Ishikawa (cell line): ENCODE results near the gene PPIP5K2.

Experiments
- CEBPB ChIP-seq: IDR thresholded peaks from 2 replicates; pipeline ENCODE4 v1.6.1; 2012
- CREB1 ChIP-seq: IDR thresholded peaks from 2 replicates; pipeline ENCODE4 v1.6.1; 2012; ENCODE audit warnings: low read depth
- EGR1 ChIP-seq: IDR thresholded peaks from 2 replicates; pipeline ENCODE4 v1.6.1; 2012
- EP300 ChIP-seq: IDR thresholded peaks from 2 replicates; pipeline ENCODE4 v1.6.1; 2012; ENCODE audit warnings: borderline replicate concordance
- FOXM1 ChIP-seq: IDR thresholded peaks from 2 replicates; pipeline ENCODE4 v1.6.1; 2012; ENCODE audit warnings: low read depth, borderline replicate concordance
- NFIC ChIP-seq: IDR thresholded peaks from 2 replicates; pipeline ENCODE4 v1.6.1; 2012
- RAD21 ChIP-seq: IDR thresholded peaks from 2 replicates; pipeline ENCODE4 v1.6.1; 2012; ENCODE audit warnings: low read depth
- TAF1 ChIP-seq: IDR thresholded peaks from 2 replicates; pipeline ENCODE4 v1.6.1; 2012; ENCODE audit warnings: low read depth, mild to moderate bottlenecking
- TCF12 ChIP-seq: IDR thresholded peaks from 2 replicates; pipeline ENCODE4 v1.6.1; 2012; ENCODE audit warnings: low read depth
- TEAD4 ChIP-seq: IDR thresholded peaks from 2 replicates; pipeline ENCODE4 v1.6.1; 2012
- YY1 ChIP-seq: IDR thresholded peaks from 2 replicates; pipeline ENCODE4 v1.6.1; 2012; ENCODE audit warnings: low read depth
- ZBTB7A ChIP-seq: IDR thresholded peaks from 2 replicates; pipeline ENCODE4 v1.6.1; 2012; ENCODE audit warnings: low read depth
- TF ChIP-seq, protein P1 (sequence below): IDR thresholded peaks from 2 replicates; pipeline ENCODE4 v1.6.1; 2012
- TF ChIP-seq, protein P2 (sequence below): IDR thresholded peaks from 2 replicates; pipeline ENCODE4 v1.6.1; 2012; ENCODE audit warnings: low read depth, mild to moderate bottlenecking
- TF ChIP-seq, protein P3 (sequence below): IDR thresholded peaks from 2 replicates; pipeline ENCODE4 v1.6.1; 2012

The PPIP5K2 gene

DNA sequence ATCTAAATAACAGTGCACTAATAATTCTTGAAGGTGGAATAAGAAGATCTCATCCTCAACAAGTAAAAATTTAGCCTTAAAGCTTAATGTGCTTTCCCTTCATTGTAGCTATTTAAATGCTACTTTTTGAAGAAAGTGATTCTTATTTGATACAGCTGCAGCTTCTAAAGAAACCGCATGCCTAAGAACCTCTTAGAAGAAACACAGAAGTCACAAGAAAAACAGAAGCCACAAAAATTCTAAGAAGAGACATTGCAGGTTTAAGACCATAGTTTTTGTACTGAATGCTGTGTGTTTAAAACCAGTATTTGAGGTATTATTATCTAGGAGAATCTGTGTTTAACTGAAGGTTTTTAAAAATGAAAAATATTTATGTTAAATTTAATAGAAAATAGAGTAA, 68.3 kb downstream of the PPIP5K2 start:
- TF ChIP-seq, protein P1, sequence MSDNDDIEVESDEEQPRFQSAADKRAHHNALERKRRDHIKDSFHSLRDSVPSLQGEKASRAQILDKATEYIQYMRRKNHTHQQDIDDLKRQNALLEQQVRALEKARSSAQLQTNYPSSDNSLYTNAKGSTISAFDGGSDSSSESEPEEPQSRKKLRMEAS, result no peak

DNA sequence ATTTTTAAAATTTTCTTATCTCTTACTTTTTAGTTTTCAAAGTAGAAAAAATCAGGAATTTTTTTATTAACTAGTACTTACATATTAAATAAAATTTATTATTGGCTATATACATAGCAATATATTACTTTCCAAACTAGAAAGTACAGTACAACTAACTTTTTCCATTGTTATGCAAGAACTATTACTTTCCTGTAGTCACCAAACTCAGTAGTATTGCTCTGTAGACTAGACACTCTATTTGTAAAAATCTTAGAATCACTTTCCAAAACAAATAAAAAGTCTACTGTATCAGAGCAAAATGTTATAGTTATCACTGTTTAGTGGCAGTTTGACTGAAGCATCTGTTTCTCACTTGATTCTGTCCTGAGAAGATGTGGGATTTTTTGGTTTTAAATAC, 83.1 kb downstream of the PPIP5K2 start:
- TF ChIP-seq NFIC, result no peak
- no peak for TF ChIP-seq EGR1
- TF ChIP-seq CREB1, result no peak
- no peak for TF ChIP-seq FOXM1
- TF ChIP-seq, protein P2, sequence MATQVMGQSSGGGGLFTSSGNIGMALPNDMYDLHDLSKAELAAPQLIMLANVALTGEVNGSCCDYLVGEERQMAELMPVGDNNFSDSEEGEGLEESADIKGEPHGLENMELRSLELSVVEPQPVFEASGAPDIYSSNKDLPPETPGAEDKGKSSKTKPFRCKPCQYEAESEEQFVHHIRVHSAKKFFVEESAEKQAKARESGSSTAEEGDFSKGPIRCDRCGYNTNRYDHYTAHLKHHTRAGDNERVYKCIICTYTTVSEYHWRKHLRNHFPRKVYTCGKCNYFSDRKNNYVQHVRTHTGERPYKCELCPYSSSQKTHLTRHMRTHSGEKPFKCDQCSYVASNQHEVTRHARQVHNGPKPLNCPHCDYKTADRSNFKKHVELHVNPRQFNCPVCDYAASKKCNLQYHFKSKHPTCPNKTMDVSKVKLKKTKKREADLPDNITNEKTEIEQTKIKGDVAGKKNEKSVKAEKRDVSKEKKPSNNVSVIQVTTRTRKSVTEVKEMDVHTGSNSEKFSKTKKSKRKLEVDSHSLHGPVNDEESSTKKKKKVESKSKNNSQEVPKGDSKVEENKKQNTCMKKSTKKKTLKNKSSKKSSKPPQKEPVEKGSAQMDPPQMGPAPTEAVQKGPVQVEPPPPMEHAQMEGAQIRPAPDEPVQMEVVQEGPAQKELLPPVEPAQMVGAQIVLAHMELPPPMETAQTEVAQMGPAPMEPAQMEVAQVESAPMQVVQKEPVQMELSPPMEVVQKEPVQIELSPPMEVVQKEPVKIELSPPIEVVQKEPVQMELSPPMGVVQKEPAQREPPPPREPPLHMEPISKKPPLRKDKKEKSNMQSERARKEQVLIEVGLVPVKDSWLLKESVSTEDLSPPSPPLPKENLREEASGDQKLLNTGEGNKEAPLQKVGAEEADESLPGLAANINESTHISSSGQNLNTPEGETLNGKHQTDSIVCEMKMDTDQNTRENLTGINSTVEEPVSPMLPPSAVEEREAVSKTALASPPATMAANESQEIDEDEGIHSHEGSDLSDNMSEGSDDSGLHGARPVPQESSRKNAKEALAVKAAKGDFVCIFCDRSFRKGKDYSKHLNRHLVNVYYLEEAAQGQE, result no peak

DNA sequence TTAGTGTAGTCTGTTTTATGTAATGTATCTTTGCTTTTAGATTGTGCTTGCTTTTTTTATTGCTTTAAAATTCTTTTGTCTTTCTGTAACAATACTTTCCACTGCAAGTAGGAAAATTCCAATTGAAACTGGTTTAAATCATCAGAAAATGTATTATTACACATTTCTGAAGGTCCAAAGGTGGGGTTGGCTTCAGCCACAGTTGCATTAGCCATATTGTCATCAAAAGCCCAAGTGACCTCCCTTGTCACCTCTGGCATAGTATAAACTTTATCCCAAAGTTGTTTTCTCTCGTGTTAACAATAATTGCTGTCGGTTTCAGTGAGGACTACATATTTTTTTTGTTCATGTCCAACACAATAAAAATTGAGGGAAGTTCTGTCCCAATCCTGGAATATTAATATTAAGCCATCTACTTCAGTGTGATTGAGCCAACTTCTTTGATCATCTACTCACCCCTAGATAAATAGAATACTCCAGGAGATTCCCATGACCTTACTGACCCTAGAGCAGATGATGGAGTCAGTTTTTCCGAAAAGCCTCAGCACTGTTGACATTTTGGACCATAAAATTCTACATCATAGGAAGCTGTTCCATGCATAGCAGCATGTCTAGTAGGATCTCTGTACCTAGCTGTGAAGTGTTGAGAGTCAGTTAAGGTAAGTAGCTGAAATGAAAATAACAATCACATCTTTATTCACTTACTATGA, 86.0 kb downstream of the PPIP5K2 start:
- TF ChIP-seq CREB1 (no peak), EP300 (no peak), CEBPB (no peak), FOXM1 (no peak), NFIC (no peak), TEAD4 (no peak), TCF12 (no peak), TAF1 (no peak), EGR1 (no peak), ZBTB7A (no peak), RAD21 (no peak), YY1 (no peak)
- TF ChIP-seq, protein P3, sequence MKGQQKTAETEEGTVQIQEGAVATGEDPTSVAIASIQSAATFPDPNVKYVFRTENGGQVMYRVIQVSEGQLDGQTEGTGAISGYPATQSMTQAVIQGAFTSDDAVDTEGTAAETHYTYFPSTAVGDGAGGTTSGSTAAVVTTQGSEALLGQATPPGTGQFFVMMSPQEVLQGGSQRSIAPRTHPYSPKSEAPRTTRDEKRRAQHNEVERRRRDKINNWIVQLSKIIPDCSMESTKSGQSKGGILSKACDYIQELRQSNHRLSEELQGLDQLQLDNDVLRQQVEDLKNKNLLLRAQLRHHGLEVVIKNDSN, result no peak
- TF ChIP-seq, protein P2, result no peak
- TF ChIP-seq, protein P1, result no peak

DNA sequence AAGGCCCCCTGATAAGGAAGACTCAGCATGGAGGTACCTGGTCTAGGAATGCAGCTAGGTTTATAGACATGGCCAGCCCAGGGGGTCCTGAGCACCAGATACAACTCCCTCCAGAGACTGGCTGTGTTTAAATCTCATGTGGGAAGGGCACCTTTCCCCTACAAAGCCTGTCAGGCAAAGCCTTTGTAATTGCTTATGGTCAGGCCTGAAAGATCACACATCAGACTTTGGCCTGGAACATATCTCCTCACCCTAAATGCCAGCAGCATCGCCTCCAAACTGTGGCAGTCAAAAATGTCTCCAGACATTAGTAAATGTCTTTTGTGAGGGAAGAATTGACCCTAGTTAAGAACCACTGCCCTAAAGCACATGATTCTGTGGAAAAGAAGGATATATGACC, 86.9 kb downstream of the PPIP5K2 start:
- TF ChIP-seq CREB1 (no peak), TCF12 (no peak), NFIC (no peak), TEAD4 (no peak), TAF1 (no peak), FOXM1 (no peak), RAD21 (no peak), CEBPB (no peak)
- TF ChIP-seq, protein P3, result no peak

DNA sequence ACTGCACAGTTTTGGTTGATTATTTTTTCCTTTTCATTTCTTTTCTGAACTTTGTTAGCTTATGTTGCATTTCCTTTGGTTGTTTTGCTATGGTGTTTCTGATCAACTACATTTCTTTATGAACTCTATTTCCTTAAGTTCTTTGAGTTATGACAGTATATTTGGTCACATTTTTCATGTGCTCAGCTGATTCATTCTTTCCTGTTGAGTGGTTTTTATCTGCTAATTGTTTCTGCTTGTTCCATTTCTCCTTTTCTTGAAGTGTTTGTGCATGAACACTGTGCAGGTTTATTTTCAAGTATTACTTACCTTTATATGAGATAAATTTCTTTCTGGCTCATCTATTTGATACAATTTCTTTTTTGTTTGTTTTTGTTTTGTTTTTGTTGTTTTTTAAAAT, 87.6 kb downstream of the PPIP5K2 start:
- TF ChIP-seq EGR1 (no peak), CEBPB (no peak)
- TF ChIP-seq, protein P1, result no peak

DNA sequence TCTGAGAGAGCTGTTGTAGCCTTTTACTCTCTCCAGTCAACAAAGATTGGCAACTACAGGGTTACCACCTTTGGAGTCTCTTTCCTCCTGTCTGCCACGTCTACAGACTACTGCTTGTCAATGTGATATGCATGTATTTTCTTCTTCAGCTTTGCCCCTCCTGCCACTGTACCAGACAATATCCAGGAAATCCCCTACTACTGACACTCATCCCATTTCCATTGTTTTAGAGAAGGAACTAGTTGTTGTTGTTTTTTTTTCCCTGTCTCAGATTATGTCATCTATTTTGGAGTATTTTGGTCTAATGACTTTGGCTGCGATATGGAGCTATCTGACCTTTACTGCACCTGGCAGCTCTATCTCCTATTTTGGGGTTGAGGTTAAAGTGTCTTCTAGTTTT, 88.4 kb downstream of the PPIP5K2 start:
- TF ChIP-seq TCF12 (no peak), FOXM1 (no peak)
- TF ChIP-seq, protein P1, result no peak

DNA sequence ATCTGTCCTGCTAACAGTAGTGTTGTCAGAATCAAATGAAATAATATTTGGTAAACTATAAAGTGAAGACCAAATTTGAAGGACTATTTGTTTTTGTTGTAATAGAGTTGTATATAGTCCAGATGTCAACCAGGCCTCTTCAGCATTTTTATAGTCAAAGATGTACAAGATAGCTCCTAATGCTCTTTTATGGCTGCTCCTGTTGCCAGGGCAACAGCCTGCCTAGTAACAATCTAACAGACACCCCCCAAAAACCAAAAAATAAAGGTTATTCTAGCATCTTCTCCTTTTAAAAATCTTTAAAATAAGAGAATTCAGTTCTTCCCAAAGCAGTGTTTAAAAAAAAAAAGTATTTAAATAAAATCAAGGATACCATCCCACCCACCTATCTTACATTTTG, 89.0 kb downstream of the PPIP5K2 start:
- TF ChIP-seq NFIC (no peak), TEAD4 (no peak), EP300 (no peak), ZBTB7A (no peak), TCF12 (no peak), RAD21 (no peak), EGR1 (no peak), YY1 (no peak), FOXM1 (no peak), TAF1 (no peak), CEBPB (no peak), CREB1 (no peak)
- TF ChIP-seq, protein P3, result no peak
- TF ChIP-seq, protein P2, result no peak
- TF ChIP-seq, protein P1, result no peak
